Calu3 (cell line): ENCODE data around the gene PSMD8. TPM values are rescaled to one million over a fixed set of nuclear protein-coding genes. Genes with fewer than 3 reads are reported as not detected.

Source experiments
- BruUV-seq: library from RNA; stranded (reverse); fragments of 400-500 nt; replicated peaks from 2 replicates; lab custom pipeline; 2021; lab: Mats Ljungman, UMichigan
- CTCF ChIA-PET: fragments of 300-600 bp; sonication (Branson Sonifier 250); formaldehyde crosslinking; loops from one replicate; lab custom pipeline; 2022; ENCODE audit warnings: antibody characterized with exemption; lab: Charles Lee
- DNase-seq: peaks from one replicate; pipeline ENCODE4 v3.0.0; 2022
- H3K27ac Mint-ChIP-seq: one replicate; pipeline ENCODE4 v1.8.0; 2022; ENCODE audit warnings: mixed read lengths; ENCODE audit not compliant: unreplicated experiment
- H3K27me3 Mint-ChIP-seq: one replicate; pipeline ENCODE4 v1.8.0; 2022; ENCODE audit warnings: mixed read lengths; ENCODE audit not compliant: unreplicated experiment
- H3K36me3 Mint-ChIP-seq: one replicate; pipeline ENCODE4 v1.8.0; 2022; ENCODE audit warnings: mild to moderate bottlenecking, moderate library complexity, mixed read lengths; ENCODE audit not compliant: insufficient read depth, unreplicated experiment
- H3K4me1 Mint-ChIP-seq: one replicate; pipeline ENCODE4 v1.8.0; 2022; ENCODE audit warnings: mild to moderate bottlenecking, low read depth, mixed read lengths; ENCODE audit not compliant: unreplicated experiment
- H3K4me3 Mint-ChIP-seq: one replicate; pipeline ENCODE4 v1.8.0; 2022; ENCODE audit warnings: mild to moderate bottlenecking, low read depth, moderate library complexity, mixed read lengths; ENCODE audit not compliant: unreplicated experiment
- H3K9me3 Mint-ChIP-seq: one replicate; pipeline ENCODE4 v1.8.0; 2022; ENCODE audit warnings: low read depth, mixed read lengths; ENCODE audit not compliant: unreplicated experiment
- intact Hi-C: fragments of 100-400 bp; cut with micrococcal nuclease; formaldehyde crosslinking; loops from one replicate; pipeline ENCODE4 v1.10.0; 2022; ENCODE audit not compliant: unreplicated experiment
- total RNA-seq: library from RNA; stranded (reverse); gene quantifications from 2 replicates; pipeline ENCODE4 v1.2.3, GENCODE V29; 2022
- TF ChIP-seq, protein P1 (sequence below): fragments of 200-600 bp; IDR thresholded peaks from one replicate; pipeline ENCODE4 v1.8.0; 2022; ENCODE audit warnings: antibody characterized with exemption; ENCODE audit not compliant: unreplicated experiment

Gene PSMD8
- total RNA-seq, 1 experiment from 2014 or later: 233 TPM

DNA sequence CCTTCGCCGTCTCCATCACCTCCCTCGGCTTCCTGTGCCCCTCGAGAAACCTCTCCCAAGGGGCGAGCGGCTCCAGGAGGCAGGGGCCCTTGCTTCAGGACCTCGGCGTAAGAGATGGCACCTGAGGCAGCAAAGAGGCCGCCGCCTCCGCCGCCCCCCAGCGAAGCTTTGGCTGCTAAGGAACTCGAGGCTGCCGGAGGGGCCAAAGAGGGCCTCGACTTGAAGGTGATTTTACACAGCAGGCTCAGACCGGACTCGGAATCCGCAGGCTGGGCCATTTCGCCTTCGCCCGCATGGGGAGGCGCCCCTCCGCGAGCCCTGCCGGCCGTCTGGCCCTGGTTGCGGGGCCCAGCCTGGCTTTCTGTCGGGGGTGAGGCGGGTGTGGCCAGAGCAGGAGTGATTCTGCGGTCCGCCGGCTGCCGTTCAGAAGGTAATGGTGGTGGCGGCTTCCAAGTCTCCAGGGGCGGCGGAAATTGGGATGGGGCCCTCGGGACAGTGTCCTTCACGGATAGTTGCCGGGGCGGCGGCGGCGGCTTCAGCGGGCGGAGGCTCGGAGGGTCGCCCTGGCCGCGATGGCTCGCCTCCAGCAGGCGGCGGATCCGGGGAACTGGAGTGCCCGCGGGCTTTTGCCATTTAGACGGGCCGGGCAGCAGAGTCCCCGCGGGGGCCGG, 12.1 kb downstream of the PSMD8 start:
- no TSS peak for BruUV-seq
- CTCF ChIA-PET: no interaction called here
- Mint-ChIP-seq H3K36me3 (peaks cover 72% of the 10 kb centered on the region), H3K27ac (no peak overlapping the region), H3K4me1 (peaks cover 15% of the 10 kb centered on the region), H3K4me3 (no peak overlapping the region), H3K27me3 (peaks cover 16% of the 10 kb centered on the region), H3K9me3 (no peaks in the 10 kb centered on the region)
- intact Hi-C loops: no loop called here
- TF ChIP-seq, protein P1, sequence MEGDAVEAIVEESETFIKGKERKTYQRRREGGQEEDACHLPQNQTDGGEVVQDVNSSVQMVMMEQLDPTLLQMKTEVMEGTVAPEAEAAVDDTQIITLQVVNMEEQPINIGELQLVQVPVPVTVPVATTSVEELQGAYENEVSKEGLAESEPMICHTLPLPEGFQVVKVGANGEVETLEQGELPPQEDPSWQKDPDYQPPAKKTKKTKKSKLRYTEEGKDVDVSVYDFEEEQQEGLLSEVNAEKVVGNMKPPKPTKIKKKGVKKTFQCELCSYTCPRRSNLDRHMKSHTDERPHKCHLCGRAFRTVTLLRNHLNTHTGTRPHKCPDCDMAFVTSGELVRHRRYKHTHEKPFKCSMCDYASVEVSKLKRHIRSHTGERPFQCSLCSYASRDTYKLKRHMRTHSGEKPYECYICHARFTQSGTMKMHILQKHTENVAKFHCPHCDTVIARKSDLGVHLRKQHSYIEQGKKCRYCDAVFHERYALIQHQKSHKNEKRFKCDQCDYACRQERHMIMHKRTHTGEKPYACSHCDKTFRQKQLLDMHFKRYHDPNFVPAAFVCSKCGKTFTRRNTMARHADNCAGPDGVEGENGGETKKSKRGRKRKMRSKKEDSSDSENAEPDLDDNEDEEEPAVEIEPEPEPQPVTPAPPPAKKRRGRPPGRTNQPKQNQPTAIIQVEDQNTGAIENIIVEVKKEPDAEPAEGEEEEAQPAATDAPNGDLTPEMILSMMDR: no peak
- DNase-seq: no peak

DNA sequence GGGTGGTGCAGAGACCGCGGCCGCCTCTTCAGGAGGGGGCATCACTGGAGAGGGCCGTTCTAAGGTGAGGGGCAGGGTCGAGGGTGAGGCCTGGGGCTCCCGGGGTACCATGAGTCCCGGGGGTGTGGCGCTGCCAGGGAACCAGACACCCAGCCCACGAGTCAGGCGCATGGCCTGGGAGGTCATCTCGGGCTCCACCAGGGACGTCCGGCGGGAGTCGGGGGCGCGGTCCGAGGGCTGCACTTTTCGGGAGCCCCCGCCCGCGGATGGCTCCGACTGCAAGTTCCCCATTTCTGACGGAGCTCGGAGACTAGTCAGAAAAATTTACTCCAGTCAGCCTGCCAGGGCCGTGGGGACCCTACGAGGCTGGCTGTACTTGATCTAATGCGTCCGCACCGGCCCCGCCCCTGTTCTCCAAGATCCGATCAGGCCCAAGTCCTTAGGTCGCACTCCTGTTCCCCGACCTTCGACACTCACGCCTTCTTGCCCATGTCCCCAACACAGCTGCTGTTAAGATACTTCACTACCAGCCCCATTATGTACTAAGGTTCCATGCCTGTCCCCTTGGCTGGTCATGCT, 12.7 kb downstream of the PSMD8 start:
- CTCF ChIA-PET: interaction anchor here (0.6 to 2.1 kb wide), 6 partner anchors 11 to 573 kb away, joined by 4 to 23 read pairs (median 5); partner anchors contain the start of genes CATSPERG, FAM98C and PSMD8

DNA sequence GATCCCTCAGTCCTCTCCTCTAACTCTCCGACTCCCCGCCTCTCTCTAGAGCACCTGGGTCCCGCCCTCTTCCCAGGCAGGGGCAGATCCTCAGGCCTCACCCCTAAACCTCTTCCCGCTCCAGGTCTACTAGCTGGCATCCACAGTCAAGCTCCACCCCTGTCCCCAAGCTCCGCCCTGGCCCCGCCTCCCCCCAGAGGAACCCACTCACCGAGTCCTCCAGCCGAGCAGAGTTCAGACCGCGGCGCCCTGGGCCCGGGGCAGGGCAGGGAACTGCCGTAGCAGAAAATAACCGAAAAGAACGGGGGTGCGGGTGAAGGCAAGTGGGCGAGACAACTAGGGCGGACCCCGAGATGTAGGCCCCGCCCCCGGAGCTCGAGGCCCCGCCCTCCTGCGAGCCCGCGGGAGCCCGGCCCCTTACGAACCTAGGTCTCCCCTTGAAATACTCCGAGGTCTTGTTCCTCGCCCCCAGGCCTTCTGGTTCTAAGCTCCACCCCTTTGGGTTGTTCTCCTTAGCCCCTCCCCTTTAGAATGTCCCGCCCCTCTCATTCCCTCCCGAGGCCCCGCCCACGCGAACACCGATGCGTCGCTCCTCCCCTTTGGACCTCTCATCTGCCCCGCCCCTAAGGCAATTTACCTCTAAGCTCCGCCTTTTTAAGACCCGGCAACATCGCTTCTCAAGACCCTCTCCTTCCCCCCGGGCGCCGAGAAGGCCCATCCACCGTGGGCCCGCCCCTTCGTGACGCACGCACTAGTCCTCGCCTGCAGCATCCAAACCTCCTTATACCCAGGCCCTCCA, 13.4 kb downstream of the PSMD8 start, which contains the start of gene GGN:
Gene GGN, minus strand, starts transcription at position 485 of the 799 bp plus-strand sequence. CDS start 773 bp downstream, outside the sequence.
- peaks cover 58% of the 10 kb centered on the region for H3K36me3 Mint-ChIP-seq
- peaks cover 16% of the 10 kb centered on the region for H3K27me3 Mint-ChIP-seq

More for the DNA sequence above, 12.7 kb downstream of the PSMD8 start:
- peaks cover 65% of the 10 kb centered on the region for H3K36me3 Mint-ChIP-seq
- no peaks in the 10 kb centered on the region for H3K9me3 Mint-ChIP-seq
- peaks cover 16% of the 10 kb centered on the region for H3K27me3 Mint-ChIP-seq
- H3K4me3 Mint-ChIP-seq: peak overlapping the region; percentile 75
- no TSS peak for BruUV-seq
- intact Hi-C loops: no loop called here
- peak overlapping the region; percentile 75 for H3K27ac Mint-ChIP-seq
- TF ChIP-seq, protein P1: no peak
- no peak for DNase-seq
- H3K4me1 Mint-ChIP-seq: peaks cover 15% of the 10 kb centered on the region

More for the DNA sequence above, 13.4 kb downstream of the PSMD8 start, which contains the start of gene GGN:
- Mint-ChIP-seq H3K4me3 (peak within 1 kb of the TSS; percentile 75), H3K27ac (peak within 1 kb of the TSS; percentile 75), H3K9me3 (no peaks in the 10 kb centered on the region), H3K4me1 (peaks cover 19% of the 10 kb centered on the region)
- intact Hi-C loops: no loop called here
- BruUV-seq: no TSS peak
- CTCF ChIA-PET: interaction anchor here (0.6 to 2.1 kb wide), 9 partner anchors 9 to 543 kb away, joined by 3 to 23 read pairs (median 5); partner anchors contain the start of genes CATSPERG, FAM98C, MRPS12 and PSMD8
- TF ChIP-seq, protein P1: no peak
- DNase-seq: peak; percentile 92
